Epithelial cell of proximal tubule (primary cell): ENCODE results near the gene MSMB. TPM values are rescaled to one million over a fixed set of nuclear protein-coding genes. Genes with fewer than 3 reads are reported as not detected.

ENCODE experiments used
- DNase-seq: peaks from one replicate; pipeline ENCODE4 v3.0.0-alpha.2; 2011; ENCODE audit warnings: low read depth
- H3K4me3 ChIP-seq: 2 replicates; pipeline ENCODE4 v1.5.1; 2011; ENCODE audit warnings: low read depth, mild to moderate bottlenecking, low read length
- CTCF ChIP-seq: conservative IDR thresholded peaks from 2 replicates; pipeline ENCODE4 v1.5.1; 2012; ENCODE audit warnings: low read depth, mild to moderate bottlenecking, low read length
- total RNA-seq: library from RNA; depleted of rRNA; stranded (reverse); fragments of >200 nt; gene quantifications from 2 replicates; pipeline ENCODE4 v1.2.3, GENCODE V29; 2015

MSMB gene
- total RNA-seq, 1 donor from 2014 or later, result not detected

- DNase-seq, result no peak
- no peak for TF ChIP-seq CTCF
- no peak overlapping the region for H3K4me3 ChIP-seq
Observed at GRCh38 chr10:46048152-46048551, 2.1 kb upstream of the MSMB start.

- TF ChIP-seq CTCF, result no peak
- H3K4me3 ChIP-seq, result no peak overlapping the region
- no peak for DNase-seq
Observed at GRCh38 chr10:46042527-46042926, 3.5 kb downstream of the MSMB start.

DNA sequence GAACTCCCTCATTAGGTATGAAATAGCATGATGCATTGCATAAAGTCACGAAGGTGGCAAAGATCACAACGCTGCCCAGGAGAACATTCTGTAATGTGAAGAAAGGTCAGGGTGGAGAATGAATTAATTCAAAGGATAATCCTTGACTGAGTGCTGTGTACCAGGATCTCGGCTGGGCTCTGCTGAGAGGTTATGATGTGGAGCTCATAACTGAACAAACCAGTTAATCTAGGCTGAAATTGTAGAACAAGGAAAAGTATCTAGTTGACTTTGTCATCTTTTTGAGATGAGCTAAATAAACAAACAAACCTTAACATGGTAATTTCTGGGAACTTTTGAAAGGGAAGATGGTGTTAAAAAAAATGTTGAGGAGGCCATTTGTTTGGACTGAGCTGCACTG, 6.1 kb downstream of the MSMB start:
- no peak for TF ChIP-seq CTCF
- DNase-seq, result no peak

DNA sequence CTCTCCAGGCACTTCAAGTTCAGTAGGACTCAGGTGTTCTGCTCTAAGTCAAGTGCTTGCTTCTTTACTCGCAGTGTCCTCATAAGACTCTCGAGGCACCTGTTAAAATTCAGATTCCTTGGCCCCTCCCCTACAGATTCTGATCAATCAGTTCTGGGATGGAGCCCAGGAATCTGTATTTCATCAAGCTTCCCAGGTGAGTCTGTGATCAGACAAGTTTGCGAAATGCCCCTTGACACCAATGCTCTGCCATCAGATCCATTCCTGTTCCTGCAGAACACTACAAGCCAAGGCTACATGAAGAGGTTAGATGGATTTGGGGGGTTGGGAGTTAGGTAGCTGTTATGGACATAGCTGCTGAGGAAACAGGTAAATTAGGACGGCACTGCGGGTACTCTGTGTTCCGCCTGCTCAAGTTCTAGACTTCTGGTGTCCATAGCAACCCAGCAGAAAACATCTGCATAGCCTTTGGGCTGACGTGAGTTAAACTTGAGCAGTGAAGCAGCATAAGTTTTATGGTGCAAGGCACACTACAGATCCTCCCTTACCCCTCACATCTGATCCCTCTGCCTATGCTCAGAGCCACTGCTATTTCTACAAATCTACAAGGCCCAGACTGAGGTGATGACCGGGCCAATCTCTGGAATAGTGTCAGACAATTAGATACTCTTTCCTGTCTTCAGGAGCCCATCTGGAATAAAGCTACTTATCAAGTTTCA, 8.8 kb downstream of the MSMB start:
- TF ChIP-seq CTCF, result no peak

More for the DNA sequence above, 6.1 kb downstream of the MSMB start:
- no peak overlapping the region for H3K4me3 ChIP-seq

DNA sequence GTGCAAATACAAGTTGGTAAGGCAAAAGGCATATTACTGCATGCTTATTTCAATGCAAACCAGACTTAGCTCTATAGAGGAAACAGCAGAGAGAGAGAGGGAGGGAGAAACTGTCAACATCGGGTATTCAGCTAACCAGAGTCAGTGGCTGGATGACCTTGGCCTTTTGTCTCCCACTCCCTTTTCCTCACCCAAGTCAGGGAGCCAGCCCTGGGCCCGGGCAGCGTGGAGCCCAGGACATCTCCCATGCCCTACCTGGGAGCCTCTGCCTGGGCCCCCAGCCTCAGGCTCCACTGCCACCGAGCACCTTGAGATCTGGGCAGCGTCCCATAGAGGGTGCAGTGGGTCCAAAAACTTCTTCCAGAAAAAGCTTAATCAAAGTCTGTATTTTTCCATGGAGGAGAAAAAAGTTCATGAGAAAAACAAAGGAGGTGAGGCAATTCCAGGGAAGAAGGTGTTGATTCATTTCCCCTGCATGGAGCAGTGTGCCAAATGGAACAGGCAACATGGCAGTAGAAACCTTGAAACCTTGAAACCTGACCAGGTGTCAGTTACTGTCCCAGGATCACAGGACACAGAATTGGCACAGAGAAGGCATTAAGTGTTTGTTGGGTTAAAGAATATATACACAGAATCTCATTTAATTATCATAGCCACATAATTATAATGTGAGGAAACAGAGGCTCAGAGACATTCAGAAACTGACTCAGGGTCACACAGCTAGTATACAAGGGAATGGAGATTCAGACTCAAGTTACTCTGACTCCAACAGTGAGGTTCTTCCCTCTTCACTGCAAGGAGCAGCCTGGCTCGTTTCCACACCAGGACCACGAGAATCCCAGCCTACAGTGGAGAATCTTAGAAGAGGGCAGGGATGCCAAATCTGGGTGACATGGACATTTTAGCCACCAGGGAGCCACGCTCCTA, 9.9 kb downstream of the MSMB start:
- no peak for TF ChIP-seq CTCF
- no peak overlapping the region for H3K4me3 ChIP-seq
- no peak for DNase-seq

More for the DNA sequence above, 8.8 kb downstream of the MSMB start:
- DNase-seq, result no peak
- no peak overlapping the region for H3K4me3 ChIP-seq

DNA sequence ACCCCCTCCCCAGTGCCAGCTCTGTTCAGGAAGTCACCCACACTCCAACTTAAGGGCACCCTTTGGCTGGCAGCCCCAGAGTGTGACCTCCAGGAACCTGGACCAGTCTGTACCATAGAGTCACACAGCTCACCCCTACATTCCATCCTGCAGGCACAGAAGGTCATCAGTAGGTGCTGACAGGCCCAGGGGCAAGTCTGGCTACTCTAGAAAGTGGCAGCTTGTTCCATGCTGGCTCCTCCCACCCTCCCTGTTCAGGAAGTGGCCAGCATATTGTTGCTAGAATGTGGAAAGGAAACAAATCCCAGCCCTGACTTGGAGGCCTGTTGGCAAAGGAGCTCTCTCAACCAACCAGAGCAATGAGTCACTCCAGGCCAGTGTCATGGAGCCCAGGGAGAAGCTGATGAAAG, 12.5 kb downstream of the MSMB start:
- H3K4me3 ChIP-seq, result no peak overlapping the region
- peak; percentile 47 for DNase-seq
- no peak for TF ChIP-seq CTCF
